SK-N-SH (cell line): ENCODE measurements around the gene IL12RB1. TPM values are rescaled to one million over a fixed set of nuclear protein-coding genes. Genes with fewer than 3 reads are reported as not detected.

ENCODE experiments used
- CTCF ChIA-PET: fragments of 300-600, 350-600 bp; formaldehyde crosslinking; extraction: SDS; loops from one replicate; lab custom pipeline; 2021; lab: Yijun Ruan, JAX
- POLR2A ChIA-PET: fragments of 350-600 bp; sonication (Branson Sonifier 250); formaldehyde crosslinking; extraction: SDS; loops from one replicate; lab custom pipeline; 2020; ENCODE audit warnings: antibody characterized with exemption, inconsistent platforms; lab: Yijun Ruan, JAX
- DNase-seq: peaks from one replicate; pipeline ENCODE4 v3.0.0; 2012
- H2AFZ ChIP-seq: fragments of 200-600 bp; sonication (generic); 2 replicates; pipeline ENCODE4 v1.8.1; 2016; ENCODE audit warnings: antibody characterized with exemption, mild to moderate bottlenecking, low read depth
- H3F3A ChIP-seq: fragments of 200-600 bp; sonication (generic); replicated peaks from 2 replicates; pipeline ENCODE3; 2016; ENCODE audit warnings: antibody characterized with exemption, mild to moderate bottlenecking; ENCODE audit not compliant: insufficient read depth
- H3K27ac ChIP-seq, 2 experiments: fragments of 200-500 bp in 1 of 2; fragments of 200-600 bp in 1 of 2; sonication (Bioruptor generic) in 1 of 2; sonication (generic), shearing (Covaris generic) in 1 of 2; 2 replicates each; pipeline versions ENCODE4 v1.5.1 to v1.6.1; 2014 to 2016; ENCODE audit warnings: low read depth in 2 of 2, inconsistent platforms in 1 of 2, low read length in 1 of 2, mild to moderate bottlenecking in 1 of 2, mixed read lengths in 1 of 2
- H3K27me3 ChIP-seq: fragments of 200-600 bp; sonication (generic), shearing (Covaris generic); 2 replicates; pipeline ENCODE4 v1.6.1; 2016; ENCODE audit warnings: mixed run types; ENCODE audit not compliant: insufficient read depth
- H3K36me3 ChIP-seq, 2 experiments: fragments of 200-500 bp in 1 of 2; fragments of 200-600 bp in 1 of 2; sonication (Bioruptor generic) in 1 of 2; sonication (generic) in 1 of 2; replicated peaks in 1 of 2; 2 replicates each; pipeline versions ENCODE3 to v1.5.1; 2014 to 2016; ENCODE audit warnings: low read length in 1 of 2, mild to moderate bottlenecking in 1 of 2; ENCODE audit not compliant: insufficient read depth in 2 of 2, control insufficient read depth in 1 of 2
- H3K4me1 ChIP-seq, 2 experiments: fragments of 200-500 bp in 1 of 2; fragments of 200-600 bp in 1 of 2; sonication (Bioruptor generic) in 1 of 2; sonication (generic), shearing (Covaris generic) in 1 of 2; 2 replicates each; pipeline versions ENCODE4 v1.5.1 to v1.6.1; 2014 to 2016; ENCODE audit warnings: low read depth in 1 of 2, low read length in 1 of 2, mixed run types in 1 of 2; ENCODE audit not compliant: insufficient read depth in 2 of 2, control insufficient read depth in 1 of 2
- H3K4me2 ChIP-seq: fragments of 200-600 bp; sonication (generic), shearing (Covaris generic); 2 replicates; pipeline ENCODE4 v1.6.1; 2017; ENCODE audit warnings: mixed run types
- H3K4me3 ChIP-seq, 2 experiments: fragments of 200-500 bp in 1 of 2; fragments of 200-600 bp in 1 of 2; sonication (Bioruptor generic) in 1 of 2; sonication (generic), shearing (Covaris generic) in 1 of 2; 2 replicates each; pipeline versions ENCODE4 v1.5.1 to v1.8.1; 2014 to 2016; ENCODE audit warnings: low read depth in 2 of 2, inconsistent platforms in 1 of 2, low read length in 1 of 2, mild to moderate bottlenecking in 1 of 2, mixed read lengths in 1 of 2, moderate library complexity in 1 of 2
- H3K79me2 ChIP-seq: fragments of 200-600 bp; sonication (generic); 2 replicates; pipeline ENCODE4 v1.8.1; 2017; ENCODE audit warnings: mild to moderate bottlenecking; ENCODE audit not compliant: insufficient read depth
- H3K9ac ChIP-seq: fragments of 200-600 bp; sonication (generic); 2 replicates; pipeline ENCODE4 v1.6.1; 2017; ENCODE audit warnings: mixed run types
- H3K9me2 ChIP-seq: fragments of 200-600 bp; sonication (generic); 2 replicates; pipeline ENCODE4 v1.6.1; 2017; ENCODE audit warnings: mixed run types
- H3K9me3 ChIP-seq: fragments of 200-600 bp; sonication (generic); 2 replicates; pipeline ENCODE4 v1.6.1; 2017; ENCODE audit warnings: mixed run types, mild to moderate bottlenecking, moderate library complexity
- H4K20me1 ChIP-seq: fragments of 200-600 bp; sonication (generic); 2 replicates; pipeline ENCODE4 v1.6.1; 2017; ENCODE audit warnings: mild to moderate bottlenecking, mixed run types; ENCODE audit not compliant: insufficient read depth
- ELF1 ChIP-seq: IDR thresholded peaks from 2 replicates; pipeline ENCODE4 v1.4.0; 2012
- EZH2phosphoT487 ChIP-seq: fragments of 200-600 bp; sonication (generic); IDR thresholded peaks from 2 replicates; pipeline ENCODE4 v1.6.1; 2017; ENCODE audit warnings: low read depth, mixed run types, mild to moderate bottlenecking, antibody characterized with exemption, moderate library complexity, borderline replicate concordance
- FOSL2 ChIP-seq: IDR thresholded peaks from 2 replicates; pipeline ENCODE4 v1.4.0; 2012; ENCODE audit warnings: low read depth, mild to moderate bottlenecking, moderate library complexity, borderline replicate concordance
- FOXJ3 ChIP-seq: sonication (generic); formaldehyde crosslinking; IDR thresholded peaks from 2 replicates; pipeline ENCODE4 v1.5.1; 2020; ENCODE audit warnings: mild to moderate bottlenecking, missing genetic modification reagents
- FOXM1 ChIP-seq: IDR thresholded peaks from 2 replicates; pipeline ENCODE4 v1.4.0; 2012; ENCODE audit warnings: low read depth, mild to moderate bottlenecking
- GABPA ChIP-seq: IDR thresholded peaks from 2 replicates; pipeline ENCODE4 v1.4.0; 2012; ENCODE audit warnings: low read depth, mild to moderate bottlenecking
- JUND ChIP-seq: IDR thresholded peaks from 2 replicates; pipeline ENCODE4 v1.4.0; 2012
- NFIC ChIP-seq: IDR thresholded peaks from 2 replicates; pipeline ENCODE4 v1.4.0; 2012; ENCODE audit warnings: borderline replicate concordance
- NRF1 ChIP-seq: IDR thresholded peaks from 2 replicates; pipeline ENCODE4 v1.6.1; 2012; ENCODE audit warnings: low read depth, mild to moderate bottlenecking, low read length
- POLR2AphosphoS5 ChIP-seq: IDR thresholded peaks from 2 replicates; pipeline ENCODE4 v1.6.1; 2012; ENCODE audit warnings: low read depth, low read length
- RAD21 ChIP-seq: IDR thresholded peaks from 2 replicates; pipeline ENCODE4 v1.6.1; 2012; ENCODE audit warnings: mild to moderate bottlenecking, low read length
- RCOR1 ChIP-seq: fragments of 150-350 bp; IDR thresholded peaks from 2 replicates; pipeline ENCODE4 v1.6.1; 2017; ENCODE audit warnings: antibody characterized with exemption, low read length
- RFX5 ChIP-seq: IDR thresholded peaks from 2 replicates; pipeline ENCODE4 v1.6.1; 2012; ENCODE audit warnings: mild to moderate bottlenecking, improper control_type of control experiment, low read length
- RXRA ChIP-seq: IDR thresholded peaks from 2 replicates; pipeline ENCODE4 v1.4.0; 2012; ENCODE audit warnings: low read depth, mild to moderate bottlenecking, borderline replicate concordance
- TEAD4 ChIP-seq: IDR thresholded peaks from 2 replicates; pipeline ENCODE4 v1.4.0; 2012; ENCODE audit warnings: mild to moderate bottlenecking, borderline replicate concordance; ENCODE audit not compliant: insufficient read depth
- WGBS: methylation state at CpG from one replicate; pipeline ENCODE4 v1.1.6; 2017; ENCODE audit warnings: low lambda C conversion rate; 5-methylcytosine and 5-hydroxymethylcytosine counted together
- polyA plus RNA-seq, 3 experiments: library from polyadenylated mRNA; depleted of rRNA; stranded (reverse); fragments of >200 nt; gene quantifications; 2 replicates each; pipeline ENCODE4 v1.2.3, GENCODE V29; 2012
- TF ChIP-seq, protein P1 (sequence below): IDR thresholded peaks from 2 replicates; pipeline ENCODE4 v1.4.0; 2012; ENCODE audit warnings: low read depth, borderline replicate concordance
- TF ChIP-seq, protein P2 (sequence below): fragments of 150-350 bp; IDR thresholded peaks from 2 replicates; pipeline ENCODE4 v1.6.1; 2016; ENCODE audit warnings: mild to moderate bottlenecking, low read depth, low read length

Gene IL12RB1
- polyA plus RNA-seq, 1 of the 3 experiments (the other 2 are of a cell fraction): 0.02 TPM

DNA sequence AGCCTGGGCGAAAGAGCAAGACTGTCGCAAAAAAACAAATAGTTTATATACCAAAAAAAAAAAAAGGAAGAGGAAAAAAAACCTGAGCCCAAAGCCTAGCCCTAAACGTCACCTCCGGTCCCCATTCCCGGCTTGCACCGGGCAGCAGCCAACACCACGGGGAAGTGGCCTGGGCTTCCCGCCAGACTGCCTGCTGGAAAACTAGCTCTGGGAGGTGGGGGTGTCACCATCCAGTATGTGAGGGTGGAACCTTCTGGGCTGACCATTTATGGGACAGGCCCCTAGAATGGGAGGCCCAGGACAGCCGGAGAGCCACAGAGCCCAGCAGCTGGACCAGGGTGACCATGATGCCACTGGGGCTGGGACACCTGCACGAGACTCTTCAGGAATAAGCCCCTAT, 37.3 kb downstream of the IL12RB1 start:
- Histone ChIP-seq H3K4me2 (no peak overlapping the region), H3K4me3 (no peak overlapping the region), H3F3A (peaks cover 7% of the 10 kb centered on the region), H3K9me3 (no peaks in the 10 kb centered on the region), H3K27ac (no peak overlapping the region), H3K36me3 (no peaks in the 10 kb centered on the region), H3K9me2 (no peaks in the 10 kb centered on the region), H2AFZ (no peak overlapping the region), H3K9ac (no peak overlapping the region), H3K27me3 (no peaks in the 10 kb centered on the region), H3K4me1 (peaks cover 0 to 5% of the 10 kb centered on the region in 2 experiments; a peak in 2 of 4 replicates), H4K20me1 (no peaks in the 10 kb centered on the region), H3K79me2 (no peaks in the 10 kb centered on the region)
- WGBS: 77% methylated on average over 9 of the region's 10 CpGs
- DNase-seq: no peak
- no peak for TF ChIP-seq TEAD4
- TF ChIP-seq RFX5: no peak
- no peak for TF ChIP-seq FOXM1
- TF ChIP-seq ELF1: no peak
- no peak for TF ChIP-seq EZH2phosphoT487
- TF ChIP-seq FOXJ3 (CRISPR knock-in tag): no peak
- no peak for TF ChIP-seq NRF1
- TF ChIP-seq, protein P1, sequence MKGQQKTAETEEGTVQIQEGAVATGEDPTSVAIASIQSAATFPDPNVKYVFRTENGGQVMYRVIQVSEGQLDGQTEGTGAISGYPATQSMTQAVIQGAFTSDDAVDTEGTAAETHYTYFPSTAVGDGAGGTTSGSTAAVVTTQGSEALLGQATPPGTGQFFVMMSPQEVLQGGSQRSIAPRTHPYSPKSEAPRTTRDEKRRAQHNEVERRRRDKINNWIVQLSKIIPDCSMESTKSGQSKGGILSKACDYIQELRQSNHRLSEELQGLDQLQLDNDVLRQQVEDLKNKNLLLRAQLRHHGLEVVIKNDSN: no peak
- no peak for TF ChIP-seq JUND
- TF ChIP-seq POLR2AphosphoS5: no peak
- no peak for TF ChIP-seq FOSL2
- TF ChIP-seq RAD21: no peak
- TF ChIP-seq, protein P2, sequence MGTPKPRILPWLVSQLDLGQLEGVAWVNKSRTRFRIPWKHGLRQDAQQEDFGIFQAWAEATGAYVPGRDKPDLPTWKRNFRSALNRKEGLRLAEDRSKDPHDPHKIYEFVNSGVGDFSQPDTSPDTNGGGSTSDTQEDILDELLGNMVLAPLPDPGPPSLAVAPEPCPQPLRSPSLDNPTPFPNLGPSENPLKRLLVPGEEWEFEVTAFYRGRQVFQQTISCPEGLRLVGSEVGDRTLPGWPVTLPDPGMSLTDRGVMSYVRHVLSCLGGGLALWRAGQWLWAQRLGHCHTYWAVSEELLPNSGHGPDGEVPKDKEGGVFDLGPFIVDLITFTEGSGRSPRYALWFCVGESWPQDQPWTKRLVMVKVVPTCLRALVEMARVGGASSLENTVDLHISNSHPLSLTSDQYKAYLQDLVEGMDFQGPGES: no peak
- TF ChIP-seq GABPA: no peak
- TF ChIP-seq NFIC: no peak
- ChIA-PET CTCF (interaction anchor here (1.3 kb wide), 1 partner anchor 42 kb away, joined by 3 read pairs; no protein-coding TSS in a partner anchor), POLR2A (no interaction called here)

DNA sequence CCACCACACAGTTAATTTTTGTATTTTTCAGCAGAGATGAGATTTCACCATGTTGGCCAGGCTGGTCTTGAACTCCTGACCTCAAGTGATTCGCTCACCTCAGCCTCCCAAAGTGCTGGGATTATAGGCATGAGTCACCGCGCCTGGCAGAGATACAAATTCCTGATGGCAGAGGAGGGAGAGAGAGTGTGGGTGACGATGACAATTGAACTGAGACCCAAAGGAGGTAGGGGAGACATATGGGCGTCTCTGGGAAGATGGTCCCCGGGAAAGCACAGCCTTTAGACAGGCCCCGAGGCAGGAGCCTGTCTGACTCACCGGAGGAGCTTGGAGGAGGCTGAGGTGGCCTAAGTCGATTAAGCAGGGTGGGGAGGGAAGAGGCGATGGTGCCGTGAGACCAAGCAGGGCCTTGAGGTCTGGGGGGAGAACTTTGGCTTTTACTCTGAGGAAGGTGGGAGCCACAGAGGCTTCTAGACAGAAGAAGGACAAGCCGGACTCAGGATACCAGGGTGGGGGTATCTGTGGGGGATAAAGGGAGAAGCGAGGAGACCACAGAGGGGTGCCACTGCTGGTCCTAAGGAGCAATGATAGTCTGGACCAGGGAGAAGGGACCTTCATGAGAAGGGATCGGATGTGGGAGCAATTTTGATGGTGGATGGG, 40.5 kb downstream of the IL12RB1 start:
- Histone ChIP-seq H4K20me1 (no peaks in the 10 kb centered on the region), H3K4me1 (no peaks in the 10 kb centered on the region; a peak in 1 of 4 replicates), H3K27ac (no peak overlapping the region), H3K4me3 (no peak overlapping the region), H3K27me3 (no peaks in the 10 kb centered on the region; the same call in 1 of the 2 replicates), H3K9me3 (no peaks in the 10 kb centered on the region), H3K4me2 (no peak overlapping the region), H3F3A (no peaks in the 10 kb centered on the region), H2AFZ (no peak overlapping the region), H3K79me2 (no peaks in the 10 kb centered on the region), H3K36me3 (no peaks in the 10 kb centered on the region), H3K9ac (no peak overlapping the region), H3K9me2 (no peaks in the 10 kb centered on the region)
- no peak for TF ChIP-seq RCOR1
- TF ChIP-seq FOSL2: peak; percentile 70
- peak; percentile 29 for TF ChIP-seq JUND
- TF ChIP-seq GABPA: no peak
- peak; percentile 47; the same call in 1 of the 2 replicates for TF ChIP-seq RXRA
- TF ChIP-seq NFIC: peak; percentile 53
- POLR2A ChIA-PET: no interaction called here
- 28% methylated on average over 14 of the region's 14 CpGs for WGBS
- DNase-seq: no peak
- CTCF ChIA-PET: interaction anchor here (1.3 to 2.7 kb wide), 2 partner anchors 11 to 39 kb away, joined by 4 to 6 read pairs; partner anchors contain the start of gene ARRDC2
